ENCODE measurements around the gene SPATA2L.

DNA sequence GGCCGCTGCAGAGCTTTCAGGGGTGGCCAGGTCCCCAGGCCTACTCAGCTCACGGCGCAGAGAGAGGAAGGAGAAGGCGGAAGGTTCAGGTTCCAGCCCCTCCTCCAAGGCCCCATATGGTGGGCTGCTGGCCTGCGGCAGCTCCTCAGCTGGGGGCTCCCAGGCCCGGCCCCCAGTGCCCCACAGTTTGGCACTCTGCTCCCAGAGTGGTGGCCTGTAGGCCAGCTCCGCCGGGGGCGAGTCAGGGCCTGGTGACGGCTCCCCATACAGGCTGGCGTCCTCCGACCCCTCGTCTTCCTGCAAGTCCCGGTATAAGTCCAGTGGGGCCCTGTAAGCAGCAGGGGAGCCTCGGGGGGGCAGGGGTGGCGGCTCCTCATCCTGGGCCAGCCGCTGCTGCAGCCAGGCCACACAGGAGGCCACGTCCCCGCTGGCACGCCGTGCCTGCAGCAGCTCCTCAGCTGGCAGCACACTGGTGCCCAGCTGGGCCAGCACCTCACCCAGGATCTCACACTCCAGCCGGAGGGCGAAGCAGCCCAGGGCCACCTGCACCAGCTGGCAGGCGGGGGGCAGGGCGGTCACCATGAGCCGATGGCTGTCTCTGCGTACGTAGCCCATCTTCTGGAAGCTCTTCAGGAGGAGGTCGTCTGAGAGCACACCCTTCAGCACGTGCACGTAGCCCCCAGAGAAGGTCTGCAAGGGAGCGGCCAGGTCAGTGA, 3.7 kb downstream of the SPATA2L start:
- TF ChIP-seq, protein P1, sequence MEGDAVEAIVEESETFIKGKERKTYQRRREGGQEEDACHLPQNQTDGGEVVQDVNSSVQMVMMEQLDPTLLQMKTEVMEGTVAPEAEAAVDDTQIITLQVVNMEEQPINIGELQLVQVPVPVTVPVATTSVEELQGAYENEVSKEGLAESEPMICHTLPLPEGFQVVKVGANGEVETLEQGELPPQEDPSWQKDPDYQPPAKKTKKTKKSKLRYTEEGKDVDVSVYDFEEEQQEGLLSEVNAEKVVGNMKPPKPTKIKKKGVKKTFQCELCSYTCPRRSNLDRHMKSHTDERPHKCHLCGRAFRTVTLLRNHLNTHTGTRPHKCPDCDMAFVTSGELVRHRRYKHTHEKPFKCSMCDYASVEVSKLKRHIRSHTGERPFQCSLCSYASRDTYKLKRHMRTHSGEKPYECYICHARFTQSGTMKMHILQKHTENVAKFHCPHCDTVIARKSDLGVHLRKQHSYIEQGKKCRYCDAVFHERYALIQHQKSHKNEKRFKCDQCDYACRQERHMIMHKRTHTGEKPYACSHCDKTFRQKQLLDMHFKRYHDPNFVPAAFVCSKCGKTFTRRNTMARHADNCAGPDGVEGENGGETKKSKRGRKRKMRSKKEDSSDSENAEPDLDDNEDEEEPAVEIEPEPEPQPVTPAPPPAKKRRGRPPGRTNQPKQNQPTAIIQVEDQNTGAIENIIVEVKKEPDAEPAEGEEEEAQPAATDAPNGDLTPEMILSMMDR (IDR thresholded peaks at IDR 0.05 in 2 of 3, conservative IDR thresholded peaks at IDR 0.05 in 1 of 3; ENCODE audit: control insufficient read depth in 2 of 3, extremely low read depth in 1 of 3, insufficient read depth in 1 of 3, low read depth in 3 of 3, low read length in 3 of 3), result no peak
- TF ChIP-seq POLR2A (IDR thresholded peaks at IDR 0.05; ENCODE audit: low read depth, low read length) (no peak; the same call in 1 of the 2 replicates), ETV6 (conservative IDR thresholded peaks at IDR 0.05 in 1 of 2, IDR thresholded peaks at IDR 0.05 in 1 of 2; ENCODE audit: borderline replicate concordance in 1 of 2, low read depth in 1 of 2) (no peak), MYC (IDR thresholded peaks at IDR 0.05; ENCODE audit: insufficient read depth, insufficient read length, insufficient replicate concordance, low read length, severe bottlenecking) (no peak)
